Astrocyte (in vitro differentiated cells and primary cell): ENCODE measurements around the gene HTR3D. TPM values are rescaled to one million over a fixed set of nuclear protein-coding genes. Genes with fewer than 3 reads are reported as not detected.

Source experiments
- DNase-seq: peaks from one replicate; pipeline ENCODE4 v3.0.0-alpha.2; 2010; ENCODE audit warnings: low read depth
- FAIRE-seq: peaks from 2 replicates; lab custom pipeline; 2011; peaks lifted over from hg19 to GRCh38; lab: Jason Lieb, UNC
- H2AFZ ChIP-seq: 2 replicates; pipeline ENCODE4 v1.6.0; 2012; ENCODE audit warnings: low read depth, low read length, inconsistent platforms
- H3K27ac ChIP-seq: 2 replicates; pipeline ENCODE4 v1.5.1; 2011; ENCODE audit warnings: low read depth, low read length, inconsistent platforms
- H3K27me3 ChIP-seq: 2 replicates; pipeline ENCODE4 v1.6.0; 2011; ENCODE audit warnings: low read length, inconsistent platforms; ENCODE audit not compliant: insufficient read depth
- H3K36me3 ChIP-seq: 2 replicates; pipeline ENCODE4 v1.5.1; 2011; ENCODE audit warnings: low read length, inconsistent platforms; ENCODE audit not compliant: insufficient read depth
- H3K4me1 ChIP-seq: 2 replicates; pipeline ENCODE4 v1.5.1; 2011; ENCODE audit warnings: low read length, inconsistent platforms; ENCODE audit not compliant: insufficient read depth
- H3K4me2 ChIP-seq: 2 replicates; pipeline ENCODE4 v1.6.0; 2012; ENCODE audit warnings: low read length, inconsistent platforms
- H3K4me3 ChIP-seq: 2 replicates; pipeline ENCODE4 v1.5.1; 2011; ENCODE audit warnings: low read depth, mild to moderate bottlenecking, low read length, inconsistent platforms; ENCODE audit not compliant: insufficient read depth
- H3K79me2 ChIP-seq: 2 replicates; pipeline ENCODE4 v1.6.0; 2012; ENCODE audit warnings: mild to moderate bottlenecking, low read length, inconsistent platforms; ENCODE audit not compliant: insufficient read depth
- H3K9ac ChIP-seq: 2 replicates; pipeline ENCODE4 v1.6.0; 2012; ENCODE audit warnings: mild to moderate bottlenecking, low read length, inconsistent platforms
- H3K9me3 ChIP-seq: 2 replicates; pipeline ENCODE4 v1.5.1; 2012; ENCODE audit warnings: low read depth, mild to moderate bottlenecking, low read length, inconsistent platforms; ENCODE audit not compliant: insufficient read depth
- H4K20me1 ChIP-seq: 2 replicates; pipeline ENCODE4 v1.6.0; 2012; ENCODE audit warnings: low read length, inconsistent platforms; ENCODE audit not compliant: insufficient read depth
- H3K27ac Mint-ChIP-seq: one replicate; pipeline ENCODE4 v1.8.0; 2021; ENCODE audit warnings: mild to moderate bottlenecking, mixed read lengths; ENCODE audit not compliant: unreplicated experiment
- H3K27me3 Mint-ChIP-seq: one replicate; pipeline ENCODE4 v1.8.0; 2021; ENCODE audit warnings: low read depth, mixed read lengths; ENCODE audit not compliant: unreplicated experiment
- H3K36me3 Mint-ChIP-seq: one replicate; pipeline ENCODE4 v1.8.0; 2021; ENCODE audit warnings: low read depth, mixed read lengths; ENCODE audit not compliant: unreplicated experiment
- H3K4me1 Mint-ChIP-seq: one replicate; pipeline ENCODE4 v1.8.0; 2021; ENCODE audit warnings: low read depth, mixed read lengths; ENCODE audit not compliant: unreplicated experiment
- H3K4me3 Mint-ChIP-seq: one replicate; pipeline ENCODE4 v1.8.0; 2021; ENCODE audit warnings: mild to moderate bottlenecking, moderate library complexity, mixed read lengths; ENCODE audit not compliant: unreplicated experiment
- H3K9me3 Mint-ChIP-seq: one replicate; pipeline ENCODE4 v1.8.0; 2021; ENCODE audit warnings: mild to moderate bottlenecking, mixed read lengths; ENCODE audit not compliant: unreplicated experiment
- CTCF ChIP-seq: IDR thresholded peaks from 2 replicates; pipeline ENCODE4 v1.5.1; 2011; ENCODE audit warnings: low read depth, mild to moderate bottlenecking, inconsistent platforms, low read length, moderate library complexity; ENCODE audit not compliant: insufficient read depth
- EZH2 ChIP-seq: IDR thresholded peaks from 2 replicates; pipeline ENCODE4 v1.6.1; 2012; ENCODE audit warnings: mild to moderate bottlenecking, low read length, inconsistent platforms; ENCODE audit not compliant: insufficient read depth
- total RNA-seq: library from RNA; stranded (reverse); gene quantifications from 2 replicates; pipeline ENCODE4 v1.2.1, GENCODE V29; 2021

HTR3D gene
- total RNA-seq, 1 donor from 2014 or later, result not detected

- Histone ChIP-seq H2AFZ (no peak overlapping the region), H3K36me3 (no peaks in the 10 kb centered on the region), H3K9me3 (no peaks in the 10 kb centered on the region), H3K9ac (no peak overlapping the region), H3K4me2 (no peak overlapping the region), H4K20me1 (no peaks in the 10 kb centered on the region), H3K4me1 (no peaks in the 10 kb centered on the region), H3K4me3 (no peak overlapping the region), H3K27me3 (peaks cover 5% of the 10 kb centered on the region), H3K27ac (no peak overlapping the region), H3K79me2 (no peaks in the 10 kb centered on the region)
- Mint-ChIP-seq H3K27me3 (peaks cover 23% of the 10 kb centered on the region), H3K4me1 (no peaks in the 10 kb centered on the region), H3K4me3 (no peak overlapping the region), H3K27ac (no peak overlapping the region), H3K36me3 (no peaks in the 10 kb centered on the region), H3K9me3 (no peaks in the 10 kb centered on the region)
- FAIRE-seq (no peak), DNase-seq (no peak)
- TF ChIP-seq CTCF, result peak; percentile 20
- no peak for TF ChIP-seq EZH2
Observed at GRCh38 chr3:184040010-184040409, 8.5 kb downstream of the HTR3D start.

- Histone ChIP-seq H3K9ac (no peak overlapping the region), H3K27me3 (no peaks in the 10 kb centered on the region), H3K4me2 (no peak overlapping the region), H3K27ac (no peak overlapping the region), H2AFZ (no peak overlapping the region), H3K4me1 (no peaks in the 10 kb centered on the region), H3K4me3 (no peak overlapping the region), H3K36me3 (no peaks in the 10 kb centered on the region), H4K20me1 (no peaks in the 10 kb centered on the region), H3K9me3 (no peaks in the 10 kb centered on the region), H3K79me2 (no peaks in the 10 kb centered on the region)
- no peaks in the 10 kb centered on the region for H3K36me3 Mint-ChIP-seq
- no peak overlapping the region for H3K4me3 Mint-ChIP-seq
- no peaks in the 10 kb centered on the region for H3K9me3 Mint-ChIP-seq
- no peak for DNase-seq
- no peak overlapping the region for H3K27ac Mint-ChIP-seq
- H3K4me1 Mint-ChIP-seq, result no peaks in the 10 kb centered on the region
- peaks cover 16% of the 10 kb centered on the region for H3K27me3 Mint-ChIP-seq
- FAIRE-seq, result no peak
- no peak for TF ChIP-seq CTCF
- TF ChIP-seq EZH2, result no peak
Observed at GRCh38 chr3:184042617-184043016, 11.1 kb downstream of the HTR3D start.

GRCh38 chr3:184045995-184046394 is 14.5 kb downstream of the HTR3D start:
- Histone ChIP-seq H3K36me3 (no peaks in the 10 kb centered on the region), H3K27me3 (peaks cover 7% of the 10 kb centered on the region), H3K4me1 (no peaks in the 10 kb centered on the region), H3K4me2 (no peak overlapping the region), H2AFZ (no peak overlapping the region), H3K4me3 (no peak overlapping the region), H3K27ac (no peak overlapping the region), H3K9me3 (no peaks in the 10 kb centered on the region), H4K20me1 (no peaks in the 10 kb centered on the region), H3K79me2 (no peaks in the 10 kb centered on the region), H3K9ac (no peak overlapping the region)
- Mint-ChIP-seq H3K27me3 (peaks cover 13% of the 10 kb centered on the region), H3K4me3 (no peak overlapping the region), H3K9me3 (no peaks in the 10 kb centered on the region), H3K4me1 (no peaks in the 10 kb centered on the region), H3K36me3 (no peaks in the 10 kb centered on the region), H3K27ac (no peak overlapping the region)
- FAIRE-seq (no peak), DNase-seq (no peak)
- TF ChIP-seq CTCF, result no peak
- no peak for TF ChIP-seq EZH2
